Heart left ventricle (tissue), 13 donors: ENCODE results near the gene SRC.

Experiments
- CTCF ChIP-seq, 12 donors: fragments of 200-600 bp; sonication (generic) in 4 of 12; IDR thresholded peaks; one replicate each; pipeline versions ENCODE4 v1.5.0 to v1.8.0; 2018 to 2022; ENCODE audit warnings: antibody characterized with exemption in 12 of 12, mild to moderate bottlenecking in 5 of 12
- POLR2A ChIP-seq, 2 donors: fragments of 450-650 bp; IDR thresholded peaks; one replicate each; pipeline ENCODE4 v1.6.1; 2017; ENCODE audit warnings: antibody characterized with exemption in 2 of 2, mild to moderate bottlenecking in 2 of 2, moderate library complexity in 2 of 2
- donor health status: ischemic (EF 13 %, LVEDD 7.1; RV severe dilation, severe dysfunction).
- donor health status: DM: no; HTN: yes; CAD: no.
- donor health status: DM: no; HTN: no; CAD: no.
- donor health status: ischemic (EF 25% LVEDD 6.9; RV normal size, moderate dysfunction).
- donor health status: ischemic (EF 25% LVEDD 5.7; RV mildly dilated, moderate dysfunction).
- donor health status: ischemic (EF 35%, LVEDD 5.7; RV mildly dilated, moderate dysfunction).
- donor health status: nonischemic (EF 11% LVEDD 7.7; RV severe dilation, severe dysfunction).
- donor health status: DM: yes; HTN: yes; CAD: no.
- donor health status: PGD.
- donor health status: ischemic (EF 29% LVEDD 5.4; RV normal size, mild dysfunction).
- donor health status: nonischemic (EF 23%, LVEDD 6.1; RV moderate dilation, normal function).

- TF ChIP-seq CTCF (IDR thresholded peaks at IDR 0.05), result no peak
- TF ChIP-seq POLR2A (IDR thresholded peaks at IDR 0.05), result no peak
Observed at GRCh38 chr20:37436527-37437186, 90.7 kb downstream of the SRC start.
